A549 (cell line): ENCODE measurements around the gene CHCHD6. TPM values are rescaled to one million over a fixed set of nuclear protein-coding genes. Genes with fewer than 3 reads are reported as not detected.

Source experiments
- ATAC-seq, 2 experiments: fragments of 200-7000 bp in 1 of 2; fragments of >200 bp in 1 of 2; cut with Nextera tagmentation in 1 of 2; cut with Tn5 transposase in 1 of 2; 3 replicates each; pipeline versions ENCODE4 v1.8.0 to v1.9.1; 2018 to 2020; ENCODE audit warnings: mild to moderate bottlenecking in 1 of 2, moderate library complexity in 1 of 2
- CTCF ChIA-PET: fragments of 300-600 bp; sonication (Branson Sonifier 250); formaldehyde crosslinking; extraction: SDS; loops from one replicate; lab custom pipeline; 2021; ENCODE audit warnings: antibody characterized with exemption, inconsistent platforms; lab: Yijun Ruan, JAX
- POLR2A ChIA-PET: fragments of 350-600 bp; formaldehyde crosslinking; extraction: SDS; loops from one replicate; lab custom pipeline; 2021; ENCODE audit warnings: antibody characterized with exemption, inconsistent platforms; lab: Yijun Ruan, JAX
- DNase-seq, 2 experiments: peaks; one replicate each; pipeline versions ENCODE4 v3.0.0 to v3.0.0-alpha.2; 2011 to 2016; ENCODE audit warnings: low read depth in 1 of 2, low spot score in 1 of 2
- FAIRE-seq: peaks from 2 replicates; lab custom pipeline; 2011; peaks lifted over from hg19 to GRCh38; lab: Jason Lieb, UNC
- H3K27ac ChIP-seq, 2 experiments: fragments of >200 bp; sonication (Bioruptor Twin); formaldehyde crosslinking; 3 replicates each; pipeline ENCODE4 v1.5.1; 2016 to 2017
- H3K4me1 ChIP-seq: fragments of >200 bp; sonication (Bioruptor Twin); formaldehyde crosslinking; 3 replicates; pipeline ENCODE4 v1.6.1; 2016
- H3K4me2 ChIP-seq: fragments of >200 bp; sonication (Bioruptor Twin); formaldehyde crosslinking; 3 replicates; pipeline ENCODE4 v1.6.1; 2016
- H3K4me3 ChIP-seq: fragments of >200 bp; sonication (Bioruptor Twin); formaldehyde crosslinking; 3 replicates; pipeline ENCODE4 v1.5.1; 2016
- H3K9me3 ChIP-seq: fragments of >200 bp; sonication (Bioruptor Twin); formaldehyde crosslinking; 3 replicates; pipeline ENCODE4 v1.6.1; 2016
- CBX2 ChIP-seq: fragments of 200-600 bp; sonication (generic); IDR thresholded peaks from 2 replicates; pipeline ENCODE4 v1.6.1; 2016; ENCODE audit warnings: low read depth, mild to moderate bottlenecking, borderline replicate concordance
- CBX8 ChIP-seq: fragments of 200-600 bp; sonication (generic); IDR thresholded peaks from 2 replicates; pipeline ENCODE4 v1.6.1; 2016
- CEBPB ChIP-seq, 2 experiments: fragments of >200 bp in 1 of 2; sonication (Bioruptor Twin) in 1 of 2; formaldehyde crosslinking in 1 of 2; IDR thresholded peaks; 2 replicates each; pipeline ENCODE4 v1.6.1; 2012 to 2016
- CHD4 ChIP-seq: fragments of 200-600 bp; sonication (generic); IDR thresholded peaks from 2 replicates; pipeline ENCODE4 v1.6.1; 2016; ENCODE audit warnings: antibody characterized with exemption, mild to moderate bottlenecking, borderline replicate concordance
- EHF ChIP-seq: fragments of 250-450 bp; sonication (Bioruptor Pico); IDR thresholded peaks from 2 replicates; pipeline ENCODE4 v1.5.0; 2020; ENCODE audit warnings: mild to moderate bottlenecking
- EHMT2 ChIP-seq: fragments of 200-600 bp; sonication (generic); IDR thresholded peaks from 2 replicates; pipeline ENCODE4 v1.6.1; 2016; ENCODE audit warnings: antibody characterized with exemption, low read depth, mild to moderate bottlenecking, moderate library complexity
- EP300 ChIP-seq, 2 experiments: fragments of >200 bp; sonication (Bioruptor Twin); formaldehyde crosslinking; IDR thresholded peaks; 2 replicates in 1 of 2; 3 replicates in 1 of 2; pipeline ENCODE4 v1.6.1; 2016 to 2017
- FOSB ChIP-seq: fragments of 250-450 bp; sonication (Bioruptor Pico); IDR thresholded peaks from 2 replicates; pipeline ENCODE4 v1.5.0; 2020; ENCODE audit warnings: mild to moderate bottlenecking, moderate library complexity
- GATA3 ChIP-seq: IDR thresholded peaks from 2 replicates; pipeline ENCODE4 v1.6.1; 2012; ENCODE audit warnings: borderline replicate concordance
- HDAC2 ChIP-seq: fragments of 200-600 bp; sonication (generic); IDR thresholded peaks from 2 replicates; pipeline ENCODE4 v1.6.1; 2016
- HOXA7 ChIP-seq: fragments of 250-450 bp; sonication (Bioruptor Pico); IDR thresholded peaks from 2 replicates; pipeline ENCODE4 v1.5.0; 2020; ENCODE audit warnings: mild to moderate bottlenecking, moderate library complexity
- JUNB ChIP-seq: fragments of >200 bp; sonication (Bioruptor Twin); formaldehyde crosslinking; IDR thresholded peaks from 2 replicates; pipeline ENCODE4 v1.6.1; 2016
- MAFK ChIP-seq: fragments of 450-650 bp; IDR thresholded peaks from 2 replicates; pipeline ENCODE4 v1.6.1; 2014; ENCODE audit not compliant: partially characterized antibody
- MAZ ChIP-seq: fragments of 150-350 bp; IDR thresholded peaks from 2 replicates; pipeline ENCODE4 v1.6.1; 2014; ENCODE audit warnings: antibody characterized with exemption, low read depth, low read length, borderline replicate concordance
- NFE2L2 ChIP-seq: fragments of 150-350 bp; conservative IDR thresholded peaks from 2 replicates; pipeline ENCODE4 v1.6.1; 2014; ENCODE audit warnings: low read length
- RARB ChIP-seq: fragments of 250-450 bp; sonication (Bioruptor Pico); IDR thresholded peaks from 2 replicates; pipeline ENCODE4 v1.8.0; 2021; ENCODE audit warnings: mild to moderate bottlenecking, moderate library complexity
- RNF2 ChIP-seq: fragments of 200-600 bp; sonication (generic); IDR thresholded peaks from 2 replicates; pipeline ENCODE4 v1.6.1; 2016; ENCODE audit warnings: low read depth, mild to moderate bottlenecking, antibody characterized with exemption, moderate library complexity, borderline replicate concordance
- SMC3 ChIP-seq: fragments of >200 bp; sonication (Bioruptor Twin); formaldehyde crosslinking; IDR thresholded peaks from 3 replicates; pipeline ENCODE4 v1.6.1; 2018; ENCODE audit warnings: inconsistent platforms
- SREBF2 ChIP-seq: fragments of 450-650 bp; IDR thresholded peaks from 2 replicates; pipeline ENCODE4 v1.6.1; 2014; ENCODE audit warnings: mild to moderate bottlenecking, moderate library complexity
- ZC3H11A ChIP-seq: fragments of 450-650 bp; IDR thresholded peaks from 2 replicates; pipeline ENCODE4 v1.6.1; 2014; ENCODE audit warnings: antibody characterized with exemption, mild to moderate bottlenecking
- ZFP36 ChIP-seq: fragments of 450-650 bp; IDR thresholded peaks from 2 replicates; pipeline ENCODE4 v1.6.1; 2014; ENCODE audit warnings: borderline replicate concordance; ENCODE audit not compliant: partially characterized antibody
- ZSCAN20 ChIP-seq: fragments of 250-450 bp; sonication (Bioruptor Pico); IDR thresholded peaks from 2 replicates; pipeline ENCODE4 v1.8.0; 2022; ENCODE audit warnings: mild to moderate bottlenecking, moderate library complexity
- WGBS: methylation state at CpG from one replicate; pipeline ENCODE4 v1.1.6; 2017; ENCODE audit errors: missing lambda C conversion rate; 5-methylcytosine and 5-hydroxymethylcytosine counted together
- polyA plus RNA-seq, 4 experiments: library from polyadenylated mRNA; depleted of rRNA in 3 of 4; stranded (reverse); fragments of >200 nt; fragmentation: RNase III in 1 of 4; extraction: RNeasy Plus Mini Kit Qiagen cat#74134 plus additional on column Dnase treatment in 1 of 4; gene quantifications; 2 replicates in 3 of 4; 3 replicates in 1 of 4; pipeline ENCODE4 v1.2.3, GENCODE V29; 2011 to 2017
- TF ChIP-seq, protein P1 (sequence below): fragments of 200-600 bp; sonication (generic); IDR thresholded peaks from 2 replicates; pipeline ENCODE4 v1.6.1; 2016; ENCODE audit warnings: antibody characterized with exemption, mild to moderate bottlenecking, moderate library complexity
- TF ChIP-seq, protein P2 (sequence below): fragments of 450-650 bp; IDR thresholded peaks from 2 replicates; pipeline ENCODE4 v1.6.1; 2014; ENCODE audit warnings: antibody characterized with exemption
- TF ChIP-seq, protein P3 (sequence below): fragments of 150-350 bp; IDR thresholded peaks from 2 replicates; pipeline ENCODE4 v1.6.1; 2014; ENCODE audit warnings: low read depth, mild to moderate bottlenecking, low read length

CHCHD6 gene
- polyA plus RNA-seq, 2 of the 4 experiments (the other 2 are of a cell fraction): 15.0 to 18.1 TPM

DNA sequence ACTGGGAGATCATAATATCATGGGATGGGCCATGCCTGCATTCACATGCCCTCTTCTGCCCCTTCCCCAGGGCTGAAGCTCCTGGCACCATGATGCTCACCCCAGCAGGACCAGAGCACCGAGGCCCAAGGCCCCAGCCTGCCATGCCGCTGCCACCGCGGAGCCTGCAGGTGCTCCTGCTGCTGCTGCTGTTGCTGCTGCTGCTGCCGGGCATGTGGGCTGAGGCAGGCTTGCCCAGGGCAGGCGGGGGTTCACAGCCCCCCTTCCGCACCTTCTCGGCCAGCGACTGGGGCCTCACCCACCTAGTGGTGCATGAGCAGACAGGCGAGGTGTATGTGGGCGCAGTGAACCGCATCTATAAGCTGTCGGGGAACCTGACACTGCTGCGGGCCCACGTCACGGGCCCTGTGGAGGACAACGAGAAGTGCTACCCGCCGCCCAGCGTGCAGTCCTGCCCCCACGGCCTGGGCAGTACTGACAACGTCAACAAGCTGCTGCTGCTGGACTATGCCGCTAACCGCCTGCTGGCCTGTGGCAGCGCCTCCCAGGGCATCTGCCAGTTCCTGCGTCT lies 284.5 kb downstream of the CHCHD6 start (continued):
- TF ChIP-seq, protein P1, sequence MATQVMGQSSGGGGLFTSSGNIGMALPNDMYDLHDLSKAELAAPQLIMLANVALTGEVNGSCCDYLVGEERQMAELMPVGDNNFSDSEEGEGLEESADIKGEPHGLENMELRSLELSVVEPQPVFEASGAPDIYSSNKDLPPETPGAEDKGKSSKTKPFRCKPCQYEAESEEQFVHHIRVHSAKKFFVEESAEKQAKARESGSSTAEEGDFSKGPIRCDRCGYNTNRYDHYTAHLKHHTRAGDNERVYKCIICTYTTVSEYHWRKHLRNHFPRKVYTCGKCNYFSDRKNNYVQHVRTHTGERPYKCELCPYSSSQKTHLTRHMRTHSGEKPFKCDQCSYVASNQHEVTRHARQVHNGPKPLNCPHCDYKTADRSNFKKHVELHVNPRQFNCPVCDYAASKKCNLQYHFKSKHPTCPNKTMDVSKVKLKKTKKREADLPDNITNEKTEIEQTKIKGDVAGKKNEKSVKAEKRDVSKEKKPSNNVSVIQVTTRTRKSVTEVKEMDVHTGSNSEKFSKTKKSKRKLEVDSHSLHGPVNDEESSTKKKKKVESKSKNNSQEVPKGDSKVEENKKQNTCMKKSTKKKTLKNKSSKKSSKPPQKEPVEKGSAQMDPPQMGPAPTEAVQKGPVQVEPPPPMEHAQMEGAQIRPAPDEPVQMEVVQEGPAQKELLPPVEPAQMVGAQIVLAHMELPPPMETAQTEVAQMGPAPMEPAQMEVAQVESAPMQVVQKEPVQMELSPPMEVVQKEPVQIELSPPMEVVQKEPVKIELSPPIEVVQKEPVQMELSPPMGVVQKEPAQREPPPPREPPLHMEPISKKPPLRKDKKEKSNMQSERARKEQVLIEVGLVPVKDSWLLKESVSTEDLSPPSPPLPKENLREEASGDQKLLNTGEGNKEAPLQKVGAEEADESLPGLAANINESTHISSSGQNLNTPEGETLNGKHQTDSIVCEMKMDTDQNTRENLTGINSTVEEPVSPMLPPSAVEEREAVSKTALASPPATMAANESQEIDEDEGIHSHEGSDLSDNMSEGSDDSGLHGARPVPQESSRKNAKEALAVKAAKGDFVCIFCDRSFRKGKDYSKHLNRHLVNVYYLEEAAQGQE: no peak
- TF ChIP-seq NFE2L2 (no peak), CEBPB (IDR thresholded peaks at IDR 0.05) (no peak), RARB (no peak)

DNA sequence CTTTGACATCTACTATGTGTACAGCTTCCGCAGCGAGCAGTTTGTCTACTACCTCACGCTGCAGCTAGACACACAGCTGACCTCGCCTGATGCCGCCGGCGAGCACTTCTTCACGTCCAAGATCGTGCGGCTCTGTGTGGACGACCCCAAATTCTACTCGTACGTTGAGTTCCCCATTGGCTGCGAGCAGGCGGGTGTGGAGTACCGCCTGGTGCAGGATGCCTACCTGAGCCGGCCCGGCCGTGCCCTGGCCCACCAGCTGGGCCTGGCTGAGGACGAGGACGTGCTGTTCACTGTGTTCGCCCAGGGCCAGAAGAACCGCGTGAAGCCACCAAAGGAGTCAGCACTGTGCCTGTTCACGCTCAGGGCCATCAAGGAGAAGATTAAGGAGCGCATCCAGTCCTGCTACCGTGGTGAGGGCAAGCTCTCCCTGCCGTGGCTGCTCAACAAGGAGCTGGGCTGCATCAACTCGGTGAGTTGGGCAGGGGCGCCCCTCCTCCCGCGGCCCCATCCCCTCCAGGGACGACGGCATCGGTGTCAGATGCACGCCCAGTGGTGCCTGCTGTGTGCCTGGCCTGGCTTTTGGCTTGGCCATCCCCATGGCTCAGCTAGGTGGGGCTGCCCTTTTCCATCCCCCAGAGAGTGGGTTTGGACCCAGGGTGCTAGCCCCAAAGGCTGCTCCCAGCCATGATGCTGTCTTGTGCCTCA lies 285.4 kb downstream of the CHCHD6 start:
- 97% methylated on average over 16 of the region's 36 CpGs for WGBS
- no peak for TF ChIP-seq CHD4
- no peak for TF ChIP-seq GATA3
- TF ChIP-seq ZC3H11A: no peak
- TF ChIP-seq JUNB: no peak
- TF ChIP-seq EHF (CRISPR knock-in tag): no peak
- TF ChIP-seq HDAC2: no peak
- TF ChIP-seq, protein P2, sequence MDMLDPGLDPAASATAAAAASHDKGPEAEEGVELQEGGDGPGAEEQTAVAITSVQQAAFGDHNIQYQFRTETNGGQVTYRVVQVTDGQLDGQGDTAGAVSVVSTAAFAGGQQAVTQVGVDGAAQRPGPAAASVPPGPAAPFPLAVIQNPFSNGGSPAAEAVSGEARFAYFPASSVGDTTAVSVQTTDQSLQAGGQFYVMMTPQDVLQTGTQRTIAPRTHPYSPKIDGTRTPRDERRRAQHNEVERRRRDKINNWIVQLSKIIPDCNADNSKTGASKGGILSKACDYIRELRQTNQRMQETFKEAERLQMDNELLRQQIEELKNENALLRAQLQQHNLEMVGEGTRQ: no peak
- TF ChIP-seq CBX2: no peak
- no peak for TF ChIP-seq HOXA7 (CRISPR knock-in tag)
- no peak for TF ChIP-seq RNF2
- no peak for TF ChIP-seq MAFK
- TF ChIP-seq ZSCAN20 (CRISPR knock-in tag): no peak
- no peak for TF ChIP-seq EP300 (IDR thresholded peaks at IDR 0.05)
- TF ChIP-seq FOSB (CRISPR knock-in tag): no peak
- no peak for TF ChIP-seq EHMT2
- no peak for TF ChIP-seq CBX8
- TF ChIP-seq SMC3: no peak
- no peak for TF ChIP-seq SREBF2
- FAIRE-seq (no peak), ATAC-seq (no peak), DNase-seq (no peak)
- Histone ChIP-seq H3K27ac (no peak overlapping the region), H3K9me3 (no peaks in the 10 kb centered on the region), H3K4me3 (no peak overlapping the region), H3K4me1 (0 out of 3 replicates have a peak, but pooled peaks cover 2% of the 10 kb centered on the region), H3K4me2 (no peak overlapping the region)
- ChIA-PET POLR2A (no interaction called here), CTCF (no interaction called here)

DNA sequence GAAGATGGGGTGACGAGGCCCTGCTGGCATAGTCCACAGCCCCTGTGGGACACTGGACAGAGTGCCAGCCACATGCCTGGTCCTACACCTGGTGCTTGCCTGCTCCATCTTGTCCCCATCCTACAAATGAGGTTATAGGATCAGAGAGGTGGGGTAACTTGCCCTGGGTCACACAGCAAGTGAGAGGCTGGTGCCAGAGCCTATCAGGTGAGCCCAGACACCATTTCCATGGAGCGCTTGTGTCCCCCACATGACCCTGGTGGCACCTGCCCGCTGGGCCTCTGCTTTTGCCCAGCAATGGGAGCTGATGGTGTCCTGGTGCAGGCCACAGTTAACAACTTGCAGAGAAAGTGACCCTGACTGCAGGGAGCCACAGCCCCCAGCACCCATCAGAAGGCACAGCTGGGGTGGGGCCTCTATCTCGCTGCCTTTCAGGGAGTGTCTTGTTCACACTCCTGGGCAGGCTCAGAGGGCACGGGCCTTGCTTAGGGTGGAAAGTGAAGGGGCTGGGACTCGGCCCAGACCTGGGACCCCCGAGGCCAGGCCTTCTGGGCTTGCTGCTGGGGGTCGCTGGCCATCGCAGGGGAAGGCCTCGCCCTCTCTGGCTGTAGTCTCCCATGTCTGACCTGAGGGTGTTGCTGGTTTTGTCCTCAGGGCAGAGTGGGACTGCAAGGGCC lies 286.1 kb downstream of the CHCHD6 start:
- WGBS: 95% methylated on average over 7 of the region's 10 CpGs
- no peak for FAIRE-seq

More for the DNA sequence above, 286.1 kb downstream of the CHCHD6 start:
- H3K27ac ChIP-seq: no peak overlapping the region
- TF ChIP-seq MAZ (no peak), CEBPB (IDR thresholded peaks at IDR 0.05) (no peak), ZFP36 (peak; percentile 36)
- TF ChIP-seq, protein P3, sequence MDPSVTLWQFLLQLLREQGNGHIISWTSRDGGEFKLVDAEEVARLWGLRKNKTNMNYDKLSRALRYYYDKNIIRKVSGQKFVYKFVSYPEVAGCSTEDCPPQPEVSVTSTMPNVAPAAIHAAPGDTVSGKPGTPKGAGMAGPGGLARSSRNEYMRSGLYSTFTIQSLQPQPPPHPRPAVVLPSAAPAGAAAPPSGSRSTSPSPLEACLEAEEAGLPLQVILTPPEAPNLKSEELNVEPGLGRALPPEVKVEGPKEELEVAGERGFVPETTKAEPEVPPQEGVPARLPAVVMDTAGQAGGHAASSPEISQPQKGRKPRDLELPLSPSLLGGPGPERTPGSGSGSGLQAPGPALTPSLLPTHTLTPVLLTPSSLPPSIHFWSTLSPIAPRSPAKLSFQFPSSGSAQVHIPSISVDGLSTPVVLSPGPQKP: no peak
- TF ChIP-seq, all 56 proteins: peak for 1
- Histone ChIP-seq H3K9me3 (no peaks in the 10 kb centered on the region), H3K4me1 (no peaks in the 10 kb centered on the region), H3K4me3 (no peak overlapping the region), H3K4me2 (no peak overlapping the region)
- no peak for ATAC-seq
- POLR2A ChIA-PET: no interaction called here
- no peak for DNase-seq
- CTCF ChIA-PET: no interaction called here
